Measurements from ENCODE around the gene TFB2M. TPM values are rescaled to one million over a fixed set of nuclear protein-coding genes. Genes with fewer than 3 reads are reported as not detected.

Gene TFB2M
- polyA plus RNA-seq, 3 donors, result 4.9 to 9.7 (median 7.9) TPM

GRCh38 chr1:246515390-246516005 is 50.6 kb downstream of the TFB2M start:
- no peak for TF ChIP-seq CTCF (IDR thresholded peaks at IDR 0.05)
- no peak overlapping the region for H3K4me3 ChIP-seq (replicated peaks in 1 of 3; ENCODE audit: low read depth in 2 of 3, low read length in 3 of 3)
- Mint-ChIP-seq H3K4me1 (no peaks in the 10 kb centered on the region), H3K27me3 (ENCODE audit: low read depth in 3 of 3) (peaks cover 3% of the 10 kb centered on the region in 3 donors), H3K36me3 (no peaks in the 10 kb centered on the region), H3K9me3 (peaks cover 49 to 82% (median 74%) of the 10 kb centered on the region in 7 donors), H3K4me3 (no peak overlapping the region), H3K27ac (no peak overlapping the region)
- no peak overlapping the region for H3K9ac ChIP-seq (ENCODE audit: insufficient read depth, low read length, poor library complexity, severe bottlenecking)
- H4K20me1 ChIP-seq (ENCODE audit: insufficient read depth, low read length), result no peaks in the 10 kb centered on the region
- H3K4me1 ChIP-seq (ENCODE audit: control insufficient read depth in 1 of 2, insufficient read depth in 2 of 2, low read length in 2 of 2), result no peaks in the 10 kb centered on the region
- no peak overlapping the region for H2AFZ ChIP-seq (ENCODE audit: insufficient read depth, low read depth, low read length, poor library complexity, severe bottlenecking)
- no peak for DNase-seq
- intact Hi-C loops (cut with micrococcal nuclease), result no loop called here
- no peak overlapping the region for H3K27ac ChIP-seq (ENCODE audit: low read depth in 1 of 2, low read length in 2 of 2)
- WGBS (ENCODE audit: insufficient coverage), result no CpG with 5 or more reads among the region's 3 CpGs
- no peak overlapping the region for H3K4me2 ChIP-seq (replicated peaks; ENCODE audit: extremely low read depth, low read length, poor library complexity, severe bottlenecking)
- no peaks in the 10 kb centered on the region for H3K27me3 ChIP-seq (ENCODE audit: control insufficient read depth in 2 of 2, insufficient read depth in 2 of 2, low read length in 2 of 2)
- H3K79me2 ChIP-seq (ENCODE audit: insufficient read depth, low read length), result no peaks in the 10 kb centered on the region
- H3K9me3 ChIP-seq (replicated peaks in 1 of 2; ENCODE audit: control insufficient read depth in 1 of 2, insufficient read depth in 1 of 2, low read length in 2 of 2), result peaks cover 60 to 87% of the 10 kb centered on the region in 2 donors
- H3K36me3 ChIP-seq (replicated peaks in 1 of 2; ENCODE audit: control insufficient read depth in 1 of 2, insufficient read depth in 2 of 2, low read length in 2 of 2), result no peaks in the 10 kb centered on the region

- 96% methylated on average over 6 of the region's 7 CpGs for WGBS (ENCODE audit: insufficient coverage)
Observed at GRCh38 chr1:246513619-246514343, 52.3 kb downstream of the TFB2M start.

More at GRCh38 chr1:246513619-246514343, 52.3 kb downstream of the TFB2M start:
- Histone ChIP-seq H3K9ac (ENCODE audit: insufficient read depth, low read length, poor library complexity, severe bottlenecking) (no peak overlapping the region), H2AFZ (ENCODE audit: insufficient read depth, low read depth, low read length, poor library complexity, severe bottlenecking) (no peak overlapping the region), H3K4me2 (replicated peaks; ENCODE audit: extremely low read depth, low read length, poor library complexity, severe bottlenecking) (no peak overlapping the region), H3K4me1 (ENCODE audit: control insufficient read depth in 1 of 2, insufficient read depth in 2 of 2, low read length in 2 of 2) (no peaks in the 10 kb centered on the region), H4K20me1 (ENCODE audit: insufficient read depth, low read length) (no peaks in the 10 kb centered on the region), H3K36me3 (replicated peaks in 1 of 2; ENCODE audit: control insufficient read depth in 1 of 2, insufficient read depth in 2 of 2, low read length in 2 of 2) (no peaks in the 10 kb centered on the region), H3K27me3 (ENCODE audit: control insufficient read depth in 2 of 2, insufficient read depth in 2 of 2, low read length in 2 of 2) (no peaks in the 10 kb centered on the region), H3K4me3 (replicated peaks in 1 of 3; ENCODE audit: low read depth in 2 of 3, low read length in 3 of 3) (no peak overlapping the region), H3K9me3 (replicated peaks in 1 of 2; ENCODE audit: control insufficient read depth in 1 of 2, insufficient read depth in 1 of 2, low read length in 2 of 2) (peaks cover 60 to 69% of the 10 kb centered on the region in 2 donors), H3K27ac (ENCODE audit: low read depth in 1 of 2, low read length in 2 of 2) (no peak overlapping the region), H3K79me2 (ENCODE audit: insufficient read depth, low read length) (no peaks in the 10 kb centered on the region)
- Mint-ChIP-seq H3K9me3 (peaks cover 44 to 65% (median 62%) of the 10 kb centered on the region in 7 donors), H3K27ac (no peak overlapping the region), H3K36me3 (no peaks in the 10 kb centered on the region), H3K27me3 (ENCODE audit: low read depth in 3 of 3) (peaks cover 1 to 3% (median 2%) of the 10 kb centered on the region in 3 donors), H3K4me1 (no peaks in the 10 kb centered on the region), H3K4me3 (no peak overlapping the region)
- intact Hi-C loops (cut with micrococcal nuclease), result no loop called here
- TF ChIP-seq CTCF (IDR thresholded peaks at IDR 0.05), result no peak
- no peak for DNase-seq

Data from CD14-positive monocyte (primary cell).